Measurements from ENCODE around the gene NDUFAF3. TPM values are rescaled to one million over a fixed set of nuclear protein-coding genes. Genes with fewer than 3 reads are reported as not detected.

NDUFAF3 gene
- total RNA-seq, 1 experiment from 2014 or later: 38.8 TPM

DNA sequence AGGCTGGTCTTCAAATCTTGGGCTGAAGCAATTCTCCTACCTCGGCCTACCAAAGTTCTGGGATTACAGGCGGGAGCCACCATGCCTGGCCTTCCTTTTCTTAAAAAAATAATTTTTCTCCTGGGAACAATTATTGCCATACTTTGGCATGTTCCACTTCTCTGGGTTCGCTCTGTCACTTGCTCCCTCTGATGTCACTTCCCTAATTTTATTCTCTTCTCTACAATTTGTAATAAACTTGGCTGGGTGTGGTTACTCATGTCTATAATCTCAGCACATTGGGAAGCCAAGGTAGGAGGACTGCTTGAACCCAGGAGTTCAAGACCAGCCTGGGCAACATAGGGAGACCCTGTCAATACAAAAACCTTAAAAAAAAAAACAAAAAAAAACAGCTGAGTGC lies 13.4 kb downstream of the NDUFAF3 start:
- Histone ChIP-seq H3K9me2 (ENCODE audit: insufficient read depth) (no peaks in the 10 kb centered on the region), H3K27ac (no peak overlapping the region), H3K4me1 (replicated peaks; ENCODE audit: insufficient read depth) (no peaks in the 10 kb centered on the region), H3K79me2 (ENCODE audit: low read depth) (no peaks in the 10 kb centered on the region), H3K27me3 (ENCODE audit: insufficient read depth, low read depth) (no peaks in the 10 kb centered on the region), H3K9me3 (ENCODE audit: insufficient read depth, low read depth) (no peaks in the 10 kb centered on the region), H3K4me3 (no peak overlapping the region), H3K36me3 (ENCODE audit: low read depth) (no peaks in the 10 kb centered on the region; the same call in 1 of the 2 replicates), H4K20me1 (ENCODE audit: insufficient read depth) (no peaks in the 10 kb centered on the region), H2AFZ (no peak overlapping the region), H3F3A (ENCODE audit: insufficient read depth, low read depth) (peaks cover 10% of the 10 kb centered on the region; the same call in 1 of the 2 replicates), H3K4me2 (no peak overlapping the region)
- no peak for DNase-seq
- CTCF ChIA-PET: interaction anchor here (0.6 kb wide), 1 partner anchor 71 kb away, joined by 13 read pairs; no protein-coding TSS in a partner anchor
- BruUV-seq (replicated peaks): no TSS peak
- TF ChIP-seq, protein P1, sequence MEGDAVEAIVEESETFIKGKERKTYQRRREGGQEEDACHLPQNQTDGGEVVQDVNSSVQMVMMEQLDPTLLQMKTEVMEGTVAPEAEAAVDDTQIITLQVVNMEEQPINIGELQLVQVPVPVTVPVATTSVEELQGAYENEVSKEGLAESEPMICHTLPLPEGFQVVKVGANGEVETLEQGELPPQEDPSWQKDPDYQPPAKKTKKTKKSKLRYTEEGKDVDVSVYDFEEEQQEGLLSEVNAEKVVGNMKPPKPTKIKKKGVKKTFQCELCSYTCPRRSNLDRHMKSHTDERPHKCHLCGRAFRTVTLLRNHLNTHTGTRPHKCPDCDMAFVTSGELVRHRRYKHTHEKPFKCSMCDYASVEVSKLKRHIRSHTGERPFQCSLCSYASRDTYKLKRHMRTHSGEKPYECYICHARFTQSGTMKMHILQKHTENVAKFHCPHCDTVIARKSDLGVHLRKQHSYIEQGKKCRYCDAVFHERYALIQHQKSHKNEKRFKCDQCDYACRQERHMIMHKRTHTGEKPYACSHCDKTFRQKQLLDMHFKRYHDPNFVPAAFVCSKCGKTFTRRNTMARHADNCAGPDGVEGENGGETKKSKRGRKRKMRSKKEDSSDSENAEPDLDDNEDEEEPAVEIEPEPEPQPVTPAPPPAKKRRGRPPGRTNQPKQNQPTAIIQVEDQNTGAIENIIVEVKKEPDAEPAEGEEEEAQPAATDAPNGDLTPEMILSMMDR (conservative IDR thresholded peaks at IDR 0.05): no peak
- TF ChIP-seq EZH2 (IDR thresholded peaks at IDR 0.05; ENCODE audit: low read depth): no peak
- intact Hi-C loops (cut with micrococcal nuclease; ENCODE audit: unreplicated experiment): no loop called here
- POLR2A ChIA-PET (ENCODE audit: unreplicated experiment): interaction anchor here (0.6 to 0.8 kb wide), 2 partner anchors 18 to 241 kb away, joined by 3 to 12 read pairs; no protein-coding TSS in a partner anchor

DNA sequence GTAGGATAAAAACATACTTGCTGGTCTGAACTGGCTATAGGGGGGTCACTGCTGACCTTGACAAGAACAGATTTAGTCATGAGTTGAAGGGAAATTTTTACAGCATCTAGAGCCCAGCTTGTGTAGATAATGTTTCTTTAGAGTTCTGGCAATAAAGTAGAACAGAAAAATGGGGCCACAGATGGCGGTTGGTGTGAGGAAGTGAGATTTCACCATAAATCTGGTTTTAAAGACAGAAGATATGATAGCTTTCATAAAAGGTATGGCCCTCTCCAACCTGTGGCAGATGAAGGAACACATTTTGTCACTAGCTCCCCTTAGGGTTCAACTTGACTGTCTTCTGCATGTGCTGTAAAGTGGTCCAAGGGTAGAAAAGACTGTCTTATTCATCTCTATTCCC lies 31.6 kb downstream of the NDUFAF3 start:
- H2AFZ ChIP-seq: no peak overlapping the region
- intact Hi-C loops (cut with micrococcal nuclease; ENCODE audit: unreplicated experiment): no loop called here
- H3K4me1 ChIP-seq (replicated peaks; ENCODE audit: insufficient read depth): no peaks in the 10 kb centered on the region; the same call in 1 of the 2 replicates
- no peaks in the 10 kb centered on the region for H3F3A ChIP-seq (ENCODE audit: insufficient read depth, low read depth)
- ChIA-PET POLR2A (ENCODE audit: unreplicated experiment) (interaction anchor here (0.5 kb wide), 1 partner anchor 18 kb away, joined by 12 read pairs; no protein-coding TSS in a partner anchor), CTCF (no interaction called here)
- DNase-seq: no peak
- no peak overlapping the region for H3K4me3 ChIP-seq
- no peaks in the 10 kb centered on the region for H3K27me3 ChIP-seq (ENCODE audit: insufficient read depth, low read depth)
- no peak overlapping the region for H3K4me2 ChIP-seq
- peaks cover 3% of the 10 kb centered on the region; the same call in 1 of the 2 replicates for H3K79me2 ChIP-seq (ENCODE audit: low read depth)
- no peaks in the 10 kb centered on the region for H3K9me3 ChIP-seq (ENCODE audit: insufficient read depth, low read depth)
- H3K27ac ChIP-seq: no peak overlapping the region
- no peaks in the 10 kb centered on the region for H3K9me2 ChIP-seq (ENCODE audit: insufficient read depth)
- H3K36me3 ChIP-seq (ENCODE audit: low read depth): no peaks in the 10 kb centered on the region
- BruUV-seq (replicated peaks): no TSS peak
- H4K20me1 ChIP-seq (ENCODE audit: insufficient read depth): no peaks in the 10 kb centered on the region
- TF ChIP-seq, protein P1 (conservative IDR thresholded peaks at IDR 0.05): no peak
- no peak for TF ChIP-seq EZH2 (IDR thresholded peaks at IDR 0.05; ENCODE audit: low read depth)

DNA sequence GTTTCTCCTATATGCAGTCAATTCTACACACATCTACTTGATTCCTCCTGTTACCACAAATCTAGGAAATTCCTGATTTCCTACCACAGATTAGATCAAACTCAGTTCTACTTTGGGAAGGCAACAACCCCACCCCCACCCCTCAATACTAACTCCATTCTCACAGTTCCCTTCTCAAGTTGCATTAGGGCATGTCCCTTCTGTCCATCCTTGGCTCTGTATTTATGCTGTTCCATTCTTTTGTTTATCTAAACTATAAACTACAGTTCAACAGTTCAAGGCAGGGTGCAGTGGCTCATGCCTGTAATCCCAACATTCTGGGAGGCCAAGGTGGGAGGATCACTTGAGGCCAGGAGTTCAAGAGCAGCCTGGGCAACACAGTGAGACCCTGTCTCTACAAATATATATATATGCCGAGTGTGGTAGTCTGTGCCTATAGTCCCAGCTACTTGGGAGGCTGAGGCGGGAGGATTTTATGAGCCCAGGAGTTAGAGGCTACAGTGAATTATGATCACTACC lies 32.5 kb downstream of the NDUFAF3 start:
- no peaks in the 10 kb centered on the region; the same call in 1 of the 2 replicates for H3K4me1 ChIP-seq (replicated peaks; ENCODE audit: insufficient read depth)
- no peak overlapping the region for H2AFZ ChIP-seq
- intact Hi-C loops (cut with micrococcal nuclease; ENCODE audit: unreplicated experiment): no loop called here
- H4K20me1 ChIP-seq (ENCODE audit: insufficient read depth): no peaks in the 10 kb centered on the region
- ChIA-PET POLR2A (ENCODE audit: unreplicated experiment) (no interaction called here), CTCF (no interaction called here)
- H3K27ac ChIP-seq: no peak overlapping the region
- H3K27me3 ChIP-seq (ENCODE audit: insufficient read depth, low read depth): no peaks in the 10 kb centered on the region
- TF ChIP-seq EZH2 (IDR thresholded peaks at IDR 0.05; ENCODE audit: low read depth): no peak
- TF ChIP-seq, protein P1 (conservative IDR thresholded peaks at IDR 0.05): no peak
- TSS peak; percentile 5 for BruUV-seq (replicated peaks)
- H3K4me2 ChIP-seq: no peak overlapping the region
- H3K9me3 ChIP-seq (ENCODE audit: insufficient read depth, low read depth): no peaks in the 10 kb centered on the region
- H3K36me3 ChIP-seq (ENCODE audit: low read depth): no peaks in the 10 kb centered on the region
- no peak overlapping the region for H3K4me3 ChIP-seq
- peaks cover 3% of the 10 kb centered on the region; the same call in 1 of the 2 replicates for H3K79me2 ChIP-seq (ENCODE audit: low read depth)
- DNase-seq: no peak
- no peaks in the 10 kb centered on the region for H3K9me2 ChIP-seq (ENCODE audit: insufficient read depth)
- 0 out of 2 replicates have a peak, but pooled peaks cover 4% of the 10 kb centered on the region for H3F3A ChIP-seq (ENCODE audit: insufficient read depth, low read depth)
